H1 (cell line): ENCODE measurements around the gene ECPAS. TPM values are rescaled to one million over a fixed set of nuclear protein-coding genes. Genes with fewer than 3 reads are reported as not detected.

ENCODE experiments used
- CHD7 ChIP-seq: fragments of 300-600 bp; sonication (generic); IDR thresholded peaks from 2 replicates; pipeline ENCODE4 v1.7.1; 2012; ENCODE audit warnings: low read length, moderate library complexity, mild to moderate bottlenecking, inconsistent platforms; ENCODE audit not compliant: insufficient replicate concordance
- GABPA ChIP-seq: IDR thresholded peaks from 2 replicates; pipeline ENCODE4 v1.6.1; 2011; ENCODE audit warnings: mild to moderate bottlenecking, low read length, moderate library complexity, borderline replicate concordance; ENCODE audit not compliant: insufficient read depth
- HDAC6 ChIP-seq: IDR thresholded peaks from one replicate; pipeline ENCODE4 v1.7.1; 2012; ENCODE audit warnings: low read depth, mild to moderate bottlenecking, inconsistent platforms, low read length, moderate library complexity
- KDM5A ChIP-seq: fragments of 200-600 bp; IDR thresholded peaks from 2 replicates; pipeline ENCODE4 v1.7.1; 2012; ENCODE audit warnings: mild to moderate bottlenecking, low read length, inconsistent platforms, mixed read lengths
- NANOG ChIP-seq: IDR thresholded peaks from 2 replicates; pipeline ENCODE4 v1.6.1; 2011; ENCODE audit warnings: low read length, low read depth, mild to moderate bottlenecking, inconsistent platforms; ENCODE audit not compliant: insufficient read depth, poor library complexity, severe bottlenecking
- RAD21 ChIP-seq, 2 experiments: IDR thresholded peaks in 1 of 2; conservative IDR thresholded peaks in 1 of 2; 2 replicates each; pipeline ENCODE4 v1.6.1; 2011; ENCODE audit warnings: low read depth in 2 of 2, low read length in 2 of 2, improper control_type of control experiment in 1 of 2, inconsistent platforms in 1 of 2, mild to moderate bottlenecking in 1 of 2, moderate library complexity in 1 of 2
- RNF2 ChIP-seq: fragments of 200-900, 300-1000 bp; sonication (generic); IDR thresholded peaks from 2 replicates; pipeline ENCODE4 v1.7.1; 2016; ENCODE audit warnings: borderline replicate concordance, low read depth, mild to moderate bottlenecking, antibody characterized with exemption, low read length; ENCODE audit not compliant: poor library complexity, severe bottlenecking; ENCODE audit errors: missing control alignments
- SUZ12 ChIP-seq: fragments of 200-600 bp; sonication (generic); IDR thresholded peaks from 2 replicates; pipeline ENCODE4 v1.6.1; 2012; ENCODE audit warnings: mild to moderate bottlenecking, inconsistent platforms, low read length, moderate library complexity, mixed read lengths
- TAF1 ChIP-seq: IDR thresholded peaks from 2 replicates; pipeline ENCODE4 v1.6.1; 2011; ENCODE audit warnings: mild to moderate bottlenecking, low read depth, low read length
- polyA plus RNA-seq, 7 experiments: library from polyadenylated mRNA; depleted of rRNA in 3 of 7; stranded (reverse) in 5 of 7; unstranded in 2 of 7; fragments of >200 nt in 5 of 7; fragments of 200-250 nt in 2 of 7; gene quantifications; 1 replicate in 5 of 7; 2 replicates in 1 of 7; 4 replicates in 1 of 7; pipeline versions ENCODE4 v1.2.1 to v1.2.3, GENCODE V29; 2011 to 2013; ENCODE audit warnings: missing spikeins in 2 of 7, mixed read lengths in 2 of 7
- total RNA-seq: library from RNA; stranded (reverse); fragmentation: NEBNext Ultra II Directional; extraction: Animal tissue kit (Norgen Biotek cat#: 25700); gene quantifications from 2 replicates; pipeline ENCODE4 v1.2.1, GENCODE V29; 2021
- TF ChIP-seq, protein P1 (sequence below): IDR thresholded peaks from 2 replicates; pipeline ENCODE4 v1.6.1; 2012; ENCODE audit warnings: inconsistent platforms

Gene ECPAS
- total and polyA plus RNA-seq, 2 of the 8 experiments (the other 6 are each of a cell fraction or from before 2014, with no cell fraction given), result 20.9 to 131 TPM

GRCh38 chr9:111431684-111432083 is 52.5 kb downstream of the ECPAS start (continued):
- TF ChIP-seq CHD7 (no peak), HDAC6 (no peak), NANOG (no peak), RAD21 (IDR thresholded peaks at IDR 0.05 in 1 of 2, conservative IDR thresholded peaks at IDR 0.05 in 1 of 2; ENCODE audit: low read depth in 2 of 2, low read length in 2 of 2) (no peak), KDM5A (no peak), SUZ12 (no peak), RNF2 (no peak), GABPA (no peak), TAF1 (no peak)
- TF ChIP-seq, protein P1, sequence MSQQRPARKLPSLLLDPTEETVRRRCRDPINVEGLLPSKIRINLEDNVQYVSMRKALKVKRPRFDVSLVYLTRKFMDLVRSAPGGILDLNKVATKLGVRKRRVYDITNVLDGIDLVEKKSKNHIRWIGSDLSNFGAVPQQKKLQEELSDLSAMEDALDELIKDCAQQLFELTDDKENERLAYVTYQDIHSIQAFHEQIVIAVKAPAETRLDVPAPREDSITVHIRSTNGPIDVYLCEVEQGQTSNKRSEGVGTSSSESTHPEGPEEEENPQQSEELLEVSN, result no peak
